ENCODE results near the gene ANKRD63. TPM values are rescaled to one million over a fixed set of nuclear protein-coding genes. Genes with fewer than 3 reads are reported as not detected.

ANKRD63 gene, protein sequence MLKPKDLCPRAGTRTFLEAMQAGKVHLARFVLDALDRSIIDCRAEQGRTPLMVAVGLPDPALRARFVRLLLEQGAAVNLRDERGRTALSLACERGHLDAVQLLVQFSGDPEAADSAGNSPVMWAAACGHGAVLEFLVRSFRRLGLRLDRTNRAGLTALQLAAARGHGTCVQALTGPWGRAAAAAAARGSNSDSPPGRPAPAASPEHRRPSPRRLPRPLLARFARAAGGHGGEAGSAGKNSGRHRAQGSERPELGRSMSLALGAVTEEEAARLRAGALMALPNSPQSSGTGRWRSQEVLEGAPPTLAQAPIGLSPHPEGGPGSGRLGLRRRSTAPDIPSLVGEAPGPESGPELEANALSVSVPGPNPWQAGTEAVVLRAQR
- total RNA-seq: not detected

DNA sequence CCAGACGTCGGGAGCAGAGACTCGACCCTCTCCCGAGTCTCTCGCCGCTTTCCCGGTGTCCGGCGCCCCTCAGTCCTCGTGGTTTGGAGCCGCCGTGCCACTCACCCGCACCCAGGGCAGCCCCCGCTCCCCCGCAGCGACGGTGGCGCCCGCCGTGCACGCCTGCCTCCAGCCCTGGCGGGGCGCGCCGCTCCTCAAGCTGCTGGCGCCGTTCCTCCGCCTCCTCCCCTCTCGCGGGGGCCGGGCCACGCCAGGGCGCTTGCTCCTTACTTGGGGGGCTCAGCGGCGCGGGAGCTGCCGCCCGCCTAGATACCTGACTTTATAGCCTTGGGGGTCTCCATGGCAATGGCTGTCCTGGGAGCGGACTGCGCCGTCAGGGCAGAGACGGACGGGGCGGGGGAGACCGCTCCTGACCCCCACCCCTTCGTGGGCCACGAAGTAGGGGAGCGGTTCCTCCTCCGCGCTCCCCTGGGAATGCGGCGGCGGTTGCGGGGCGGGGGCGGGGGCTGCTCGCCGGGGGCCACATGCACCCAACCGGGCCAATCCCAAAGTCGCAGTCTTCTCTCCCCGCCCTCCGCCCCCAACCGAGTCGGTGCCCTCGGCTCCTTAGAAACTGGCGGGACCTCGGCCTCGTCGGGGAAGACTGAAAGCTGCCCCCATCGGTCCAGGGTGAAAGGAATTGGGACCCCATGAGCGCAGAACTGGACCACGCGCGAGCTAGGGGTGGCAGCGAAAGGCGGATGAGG lies at the start of gene ANKRD63:
TSS of gene ANKRD63 (minus strand) at position 196 of the 746 bp plus-strand sequence. CDS start 478 bp downstream, outside the sequence.
- Histone ChIP-seq H3K27ac (peak within 1 kb of the TSS in 1 of 4 donors; percentile 46), H3K4me3 (peak within 1 kb of the TSS; percentile 37 to 72 (median 54)), H3K27me3 (peaks cover 0 to 41% of the 10 kb centered on the region in 2 donors), H3K9me3 (no peaks in the 10 kb centered on the region), H3K4me1 (peaks cover 0 to 34% (median 15%) of the 10 kb centered on the region in 4 donors), H3K36me3 (no peaks in the 10 kb centered on the region)
- TF ChIP-seq, protein P1, sequence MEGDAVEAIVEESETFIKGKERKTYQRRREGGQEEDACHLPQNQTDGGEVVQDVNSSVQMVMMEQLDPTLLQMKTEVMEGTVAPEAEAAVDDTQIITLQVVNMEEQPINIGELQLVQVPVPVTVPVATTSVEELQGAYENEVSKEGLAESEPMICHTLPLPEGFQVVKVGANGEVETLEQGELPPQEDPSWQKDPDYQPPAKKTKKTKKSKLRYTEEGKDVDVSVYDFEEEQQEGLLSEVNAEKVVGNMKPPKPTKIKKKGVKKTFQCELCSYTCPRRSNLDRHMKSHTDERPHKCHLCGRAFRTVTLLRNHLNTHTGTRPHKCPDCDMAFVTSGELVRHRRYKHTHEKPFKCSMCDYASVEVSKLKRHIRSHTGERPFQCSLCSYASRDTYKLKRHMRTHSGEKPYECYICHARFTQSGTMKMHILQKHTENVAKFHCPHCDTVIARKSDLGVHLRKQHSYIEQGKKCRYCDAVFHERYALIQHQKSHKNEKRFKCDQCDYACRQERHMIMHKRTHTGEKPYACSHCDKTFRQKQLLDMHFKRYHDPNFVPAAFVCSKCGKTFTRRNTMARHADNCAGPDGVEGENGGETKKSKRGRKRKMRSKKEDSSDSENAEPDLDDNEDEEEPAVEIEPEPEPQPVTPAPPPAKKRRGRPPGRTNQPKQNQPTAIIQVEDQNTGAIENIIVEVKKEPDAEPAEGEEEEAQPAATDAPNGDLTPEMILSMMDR (IDR thresholded peaks at IDR 0.05): no peak
- TF ChIP-seq POLR2A (IDR thresholded peaks at IDR 0.05): no peak
- DNase-seq: peak in 1 of 3 donors; percentile 36

DNA sequence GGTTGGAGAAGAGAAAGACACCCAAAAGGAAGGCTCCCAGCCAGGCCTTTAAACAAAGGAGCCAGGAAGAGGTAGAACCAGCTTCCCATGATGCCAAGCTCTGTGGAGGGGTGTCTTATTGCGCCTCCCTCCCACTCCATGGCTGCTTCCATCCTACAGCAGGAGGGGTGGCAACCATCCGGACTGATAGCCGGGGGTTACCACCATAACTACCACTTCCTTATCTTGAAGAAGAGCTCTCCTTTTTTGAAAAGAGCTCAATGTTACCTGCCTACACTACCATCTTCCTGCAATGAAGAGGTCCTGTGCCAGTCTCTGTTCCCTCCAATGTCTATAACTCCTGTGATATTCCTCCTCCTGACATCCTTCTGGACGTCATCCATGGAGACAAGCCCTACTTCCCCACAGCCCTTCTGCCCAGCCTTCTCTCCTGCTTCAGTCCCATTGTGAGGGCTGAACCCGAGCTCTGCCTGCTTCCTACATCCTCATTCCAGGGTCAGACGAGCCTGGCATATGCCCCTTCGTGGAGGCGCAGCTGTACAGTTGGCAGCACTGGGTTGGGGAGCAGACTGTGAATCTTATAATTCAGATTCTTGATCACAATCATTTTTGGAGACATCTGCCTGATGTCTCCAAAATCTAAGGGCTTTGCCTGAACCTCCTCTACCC lies 49.4 kb upstream of the ANKRD63 start:
- Histone ChIP-seq H3K27me3 (no peaks in the 10 kb centered on the region), H3K4me1 (peaks cover 4 to 50% (median 6%) of the 10 kb centered on the region in 4 donors), H3K27ac (peak overlapping the region in 1 of 4 donors; percentile 66), H3K9me3 (no peaks in the 10 kb centered on the region), H3K4me3 (no peak overlapping the region), H3K36me3 (peaks cover 0 to 10% (median 0%) of the 10 kb centered on the region in 3 donors)
- DNase-seq: no peak
- TF ChIP-seq POLR2A (IDR thresholded peaks at IDR 0.05): no peak
- TF ChIP-seq, protein P1 (IDR thresholded peaks at IDR 0.05): no peak

DNA sequence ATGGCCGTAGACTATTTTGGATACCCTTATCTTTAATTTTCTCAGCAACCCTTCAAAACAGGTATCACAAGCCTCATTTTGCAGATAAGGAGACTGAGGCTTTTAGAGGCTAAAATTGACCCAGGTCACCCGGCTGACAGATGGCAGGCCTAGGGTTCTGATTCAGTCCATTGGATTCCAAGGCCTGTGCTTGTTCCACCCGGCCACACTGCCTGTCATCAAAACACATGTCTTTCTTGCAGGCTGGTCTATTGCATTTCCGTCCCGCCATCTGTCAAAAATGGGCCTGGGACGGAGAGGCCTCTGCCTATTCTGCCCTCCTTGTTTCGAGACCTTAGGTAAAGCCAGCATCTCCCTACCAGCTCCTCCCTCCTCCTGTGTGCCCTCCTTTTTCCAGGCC lies 48.8 kb upstream of the ANKRD63 start:
- Histone ChIP-seq H3K4me3 (no peak overlapping the region), H3K9me3 (no peaks in the 10 kb centered on the region), H3K36me3 (peaks cover 0 to 5% (median 0%) of the 10 kb centered on the region in 3 donors), H3K27ac (peak overlapping the region in 1 of 4 donors; percentile 66), H3K4me1 (peaks cover 4 to 45% (median 6%) of the 10 kb centered on the region in 4 donors), H3K27me3 (no peaks in the 10 kb centered on the region)
- no peak for DNase-seq
- TF ChIP-seq, protein P1 (IDR thresholded peaks at IDR 0.05): no peak
- no peak for TF ChIP-seq POLR2A (IDR thresholded peaks at IDR 0.05)

DNA sequence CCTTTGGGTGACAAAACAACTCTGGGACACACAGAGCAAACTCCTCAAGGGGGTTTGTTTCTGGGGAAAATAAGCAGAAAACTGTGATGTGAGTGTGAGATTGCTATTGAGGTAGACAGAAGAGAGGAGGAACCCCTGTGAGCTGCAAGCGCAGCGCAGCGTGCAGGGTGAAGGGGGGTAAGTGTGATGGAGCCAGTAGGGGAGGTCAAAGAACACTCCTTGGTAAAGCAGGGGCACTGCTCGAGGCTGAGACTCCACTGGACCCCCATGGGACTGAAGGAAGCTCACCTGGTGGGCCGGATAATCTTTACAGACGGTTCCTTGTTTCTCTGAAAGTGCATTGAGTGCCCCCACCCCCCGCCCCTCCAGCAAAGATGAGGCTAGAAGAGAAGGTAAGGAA lies 48.2 kb upstream of the ANKRD63 start:
- no peaks in the 10 kb centered on the region for H3K36me3 ChIP-seq
- peak overlapping the region in 1 of 4 donors; percentile 66 for H3K27ac ChIP-seq
- no peak for DNase-seq
- H3K4me1 ChIP-seq: peaks cover 4 to 42% (median 6%) of the 10 kb centered on the region in 4 donors
- H3K9me3 ChIP-seq: no peaks in the 10 kb centered on the region
- no peaks in the 10 kb centered on the region for H3K27me3 ChIP-seq
- TF ChIP-seq POLR2A (IDR thresholded peaks at IDR 0.05): no peak
- TF ChIP-seq, protein P1 (IDR thresholded peaks at IDR 0.05): no peak
- no peak overlapping the region for H3K4me3 ChIP-seq

DNA sequence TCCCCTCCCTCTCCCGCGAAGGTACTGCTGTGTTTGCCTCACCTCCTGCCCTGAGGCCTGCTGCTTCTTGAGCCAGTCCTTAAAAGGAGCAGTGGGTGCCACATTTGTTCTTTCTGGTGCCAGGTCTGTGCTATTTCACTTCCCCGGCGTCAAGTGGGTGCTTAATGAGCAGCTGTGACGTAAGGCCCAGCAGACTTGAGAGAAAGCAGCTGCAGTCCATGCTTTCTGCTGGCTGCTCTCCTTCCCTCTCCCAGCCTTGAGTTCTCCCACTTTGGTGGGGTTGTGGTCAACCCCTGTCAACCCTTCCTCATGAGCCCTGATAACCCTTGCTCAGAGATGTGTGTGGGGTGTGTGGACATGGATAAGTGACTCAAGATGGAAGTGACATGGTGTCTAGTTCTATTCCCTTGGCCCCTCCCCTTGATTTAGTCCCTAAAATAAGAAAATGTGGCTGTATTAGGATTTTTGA lies 47.5 kb upstream of the ANKRD63 start:
- H3K27ac ChIP-seq: peak overlapping the region in 2 of 4 donors; percentile 12 to 66
- H3K36me3 ChIP-seq: no peaks in the 10 kb centered on the region
- peaks cover 4 to 42% (median 6%) of the 10 kb centered on the region in 4 donors for H3K4me1 ChIP-seq
- H3K4me3 ChIP-seq: no peak overlapping the region
- no peaks in the 10 kb centered on the region for H3K27me3 ChIP-seq
- DNase-seq: peak in 1 of 3 donors; percentile 58
- TF ChIP-seq, protein P1 (IDR thresholded peaks at IDR 0.05): no peak
- no peaks in the 10 kb centered on the region for H3K9me3 ChIP-seq

All from Peyer's patch (tissue), 4 donors.